Measurements from ENCODE around the gene ASIC3.
"Not testable (repeated sequence)": the region's sequence is repeated elsewhere in the genome, so short reads cannot be mapped to it uniquely, and the experiment has no call there.

The ASIC3 gene

GRCh38 chr7:151047976-151048815 is at the start of gene ASIC3:
Gene ASIC3, plus strand, starts transcription at chr7:151048531. Its CDS starts 355 bp downstream, at chr7:151048886.
- DNase-seq (ENCODE audit: low read depth in 2 of 2), result no peak

DNA sequence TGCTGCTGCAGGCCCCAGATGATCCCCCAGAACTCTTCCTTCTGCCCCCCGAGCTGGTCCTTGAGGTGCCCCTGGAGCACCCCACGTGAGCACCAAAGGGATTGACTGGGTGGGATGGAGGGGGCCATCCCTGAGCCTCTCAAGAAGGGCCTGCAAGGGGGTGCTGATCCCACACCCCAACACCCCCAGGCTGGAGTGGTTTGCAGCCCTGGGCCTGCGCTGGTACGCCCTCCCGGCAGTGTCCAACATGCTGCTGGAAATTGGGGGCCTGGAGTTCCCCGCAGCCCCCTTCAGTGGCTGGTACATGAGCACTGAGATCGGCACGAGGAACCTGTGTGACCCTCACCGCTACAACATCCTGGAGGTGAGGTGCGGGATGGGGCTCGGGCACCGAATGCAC is 49.3 kb upstream of the ASIC3 start:
- DNase-seq (ENCODE audit: low read depth in 2 of 2), result no peak

DNA sequence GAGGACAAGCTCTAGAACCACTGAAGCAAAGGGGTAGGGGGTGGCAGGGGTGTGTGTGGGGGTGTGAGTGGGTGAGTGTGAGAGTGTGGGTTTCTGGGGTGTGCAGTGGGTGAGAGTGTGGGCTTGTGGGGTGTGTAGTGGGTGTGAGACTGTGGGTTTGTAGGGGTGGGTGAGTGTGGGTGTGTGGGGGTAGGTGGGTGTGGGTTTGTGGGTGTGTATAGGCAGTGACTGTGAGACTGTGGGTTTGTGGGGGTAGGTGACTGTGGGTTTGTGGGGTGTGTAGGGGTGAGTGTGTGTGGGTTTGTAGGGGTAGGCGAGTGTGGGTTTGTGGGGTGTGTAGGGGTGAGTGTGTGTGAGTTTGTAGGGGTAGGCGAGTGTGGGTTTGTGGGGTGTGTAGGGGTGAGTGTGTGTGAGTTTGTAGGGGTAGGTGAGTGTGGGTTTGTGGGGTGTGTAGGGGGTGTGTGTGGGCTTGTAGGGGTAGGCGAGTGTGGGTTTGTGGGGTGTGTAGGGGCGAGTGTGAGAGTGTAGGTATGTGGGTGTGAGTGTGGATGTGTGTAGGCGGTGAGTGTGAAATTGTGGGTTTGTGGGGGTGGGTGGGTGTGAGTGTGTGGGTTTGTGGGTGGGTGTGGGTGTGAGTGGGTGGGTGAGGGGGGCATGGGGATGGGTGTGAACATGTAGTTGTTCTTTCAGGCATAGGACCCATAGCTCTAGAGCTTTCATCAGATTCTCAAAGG is 48.7 kb upstream of the ASIC3 start:
- no peak for DNase-seq (ENCODE audit: low read depth in 2 of 2)

DNA sequence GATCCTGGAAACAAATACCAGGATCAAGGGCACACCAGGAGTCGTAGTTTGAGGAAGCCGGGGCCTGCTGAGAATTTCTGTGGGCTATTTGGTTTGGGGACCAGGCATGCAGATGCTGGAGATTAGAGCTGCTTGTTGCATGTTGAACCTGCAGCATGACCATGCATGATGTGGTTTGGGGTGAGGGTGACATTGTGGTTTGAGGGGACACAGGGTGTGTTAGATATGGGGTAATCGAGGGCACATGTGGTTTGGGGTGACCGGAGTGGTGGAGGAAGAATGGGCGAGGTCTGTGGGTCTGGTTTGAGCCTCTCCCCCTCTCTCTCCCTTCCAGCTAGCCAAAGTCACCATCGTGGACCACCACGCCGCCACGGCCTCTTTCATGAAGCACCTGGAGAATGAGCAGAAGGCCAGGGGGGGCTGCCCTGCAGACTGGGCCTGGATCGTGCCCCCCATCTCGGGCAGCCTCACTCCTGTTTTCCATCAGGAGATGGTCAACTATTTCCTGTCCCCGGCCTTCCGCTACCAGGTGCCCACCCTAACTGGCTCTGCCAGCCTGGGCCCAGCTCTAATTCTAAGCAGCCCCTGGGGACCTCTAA is 47.3 kb upstream of the ASIC3 start:
- no peak for DNase-seq (ENCODE audit: low read depth in 2 of 2)

- DNase-seq (ENCODE audit: low read depth in 2 of 2), result no peak
These were observed 46.8 kb upstream of the ASIC3 start for GRCh38 chr7:151001546-151001945.

GRCh38 chr7:151003572-151003971 is 44.8 kb upstream of the ASIC3 start:
- DNase-seq (ENCODE audit: low read depth in 2 of 2), result no peak

GRCh38 chr7:151005566-151005965 is 42.8 kb upstream of the ASIC3 start:
- no peak for DNase-seq (ENCODE audit: low read depth in 2 of 2)

DNA sequence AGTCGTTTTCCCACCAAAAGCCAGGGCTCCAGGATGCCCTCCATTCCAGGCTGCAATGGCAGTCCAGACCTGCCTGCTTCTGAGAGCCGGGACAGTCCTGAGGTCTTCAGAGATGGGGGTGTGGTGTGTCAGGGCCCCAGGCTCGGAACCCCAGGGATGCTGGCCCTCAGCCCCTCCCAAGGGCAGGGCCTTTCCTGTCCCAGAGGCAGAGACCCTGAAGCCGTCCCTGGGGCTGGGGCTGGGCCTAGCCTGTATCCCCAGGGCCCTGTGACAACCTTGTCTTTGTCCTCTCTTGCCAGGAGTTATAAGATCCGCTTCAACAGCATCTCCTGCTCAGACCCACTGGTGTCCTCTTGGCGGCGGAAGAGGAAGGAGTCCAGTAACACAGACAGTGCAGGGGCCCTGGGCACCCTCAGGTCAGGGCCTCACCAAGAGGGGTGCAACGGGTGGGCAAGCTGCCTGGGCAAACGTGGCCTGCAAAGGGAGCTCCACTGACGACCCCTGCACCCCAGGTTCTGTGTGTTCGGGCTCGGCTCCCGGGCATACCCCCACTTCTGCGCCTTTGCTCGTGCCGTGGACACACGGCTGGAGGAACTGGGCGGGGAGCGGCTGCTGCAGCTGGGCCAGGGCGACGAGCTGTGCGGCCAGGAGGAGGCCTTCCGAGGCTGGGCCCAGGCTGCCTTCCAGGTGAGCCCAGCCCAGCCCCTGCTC is 41.6 kb upstream of the ASIC3 start:
- no peak for DNase-seq (ENCODE audit: low read depth in 2 of 2)

- DNase-seq (ENCODE audit: low read depth in 2 of 2), result no peak
These were observed 40.8 kb upstream of the ASIC3 start for GRCh38 chr7:151007469-151007898.

DNA sequence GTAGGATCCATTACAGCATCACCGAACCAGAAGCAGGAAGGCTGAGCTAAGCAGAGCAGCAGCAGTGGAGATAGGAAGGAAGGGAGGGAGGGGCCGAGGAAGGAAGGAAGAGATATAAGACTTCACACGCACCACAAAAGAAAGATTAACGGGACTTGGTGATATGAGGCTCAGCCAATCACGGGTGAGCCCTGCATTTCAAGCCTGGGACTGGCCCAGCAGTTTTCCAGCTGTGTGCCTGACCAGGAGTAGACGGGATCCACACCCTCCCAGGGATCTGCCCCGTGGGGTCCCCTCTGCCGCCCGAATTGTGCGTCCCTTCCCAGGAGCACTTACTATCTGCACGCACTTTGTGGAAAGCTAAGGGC is 40.2 kb upstream of the ASIC3 start:
- DNase-seq (ENCODE audit: low read depth in 2 of 2), result no peak

- peak; percentile 35 to 65 for DNase-seq (ENCODE audit: low read depth in 2 of 2)
These were observed 39.6 kb upstream of the ASIC3 start for GRCh38 chr7:151008511-151009323.

- DNase-seq (ENCODE audit: low read depth in 2 of 2), result no peak
These were observed 38.8 kb upstream of the ASIC3 start for GRCh38 chr7:151009327-151010036.

GRCh38 chr7:151010037-151010306 is 38.4 kb upstream of the ASIC3 start:
- no peak for DNase-seq (ENCODE audit: low read depth in 2 of 2)

DNA sequence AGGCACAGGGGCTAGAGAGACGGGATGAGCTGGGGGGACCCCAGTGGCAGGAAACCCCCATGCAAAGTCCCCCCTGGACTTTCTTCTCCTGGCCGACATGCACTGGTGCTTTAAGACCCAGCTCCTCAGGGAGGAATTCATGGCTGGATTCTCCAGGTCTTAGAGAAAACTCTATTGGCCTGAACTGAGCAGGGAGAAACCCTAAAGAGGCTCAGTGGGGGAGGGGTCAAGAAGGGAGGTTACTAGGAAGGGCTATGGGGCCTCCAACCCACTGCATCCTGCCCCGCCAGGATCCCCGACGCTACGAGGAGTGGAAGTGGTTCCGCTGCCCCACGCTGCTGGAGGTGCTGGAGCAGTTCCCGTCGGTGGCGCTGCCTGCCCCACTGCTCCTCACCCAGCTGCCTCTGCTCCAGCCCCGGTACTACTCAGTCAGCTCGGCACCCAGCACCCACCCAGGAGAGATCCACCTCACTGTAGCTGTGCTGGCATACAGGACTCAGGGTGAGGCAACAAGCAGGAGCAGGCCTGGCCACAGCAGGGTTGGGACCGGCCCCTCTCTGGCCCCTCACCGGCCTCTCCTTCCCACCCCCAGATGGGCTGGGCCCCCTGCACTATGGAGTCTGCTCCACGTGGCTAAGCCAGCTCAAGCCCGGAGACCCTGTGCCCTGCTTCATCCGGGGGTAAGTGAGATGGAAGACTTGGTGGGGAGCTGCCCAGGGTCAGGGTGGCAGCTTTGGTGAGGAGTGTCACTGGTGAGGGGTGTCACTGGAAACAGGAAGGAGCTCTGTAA is 37.8 kb upstream of the ASIC3 start:
- DNase-seq (ENCODE audit: low read depth in 2 of 2), result no peak

DNA sequence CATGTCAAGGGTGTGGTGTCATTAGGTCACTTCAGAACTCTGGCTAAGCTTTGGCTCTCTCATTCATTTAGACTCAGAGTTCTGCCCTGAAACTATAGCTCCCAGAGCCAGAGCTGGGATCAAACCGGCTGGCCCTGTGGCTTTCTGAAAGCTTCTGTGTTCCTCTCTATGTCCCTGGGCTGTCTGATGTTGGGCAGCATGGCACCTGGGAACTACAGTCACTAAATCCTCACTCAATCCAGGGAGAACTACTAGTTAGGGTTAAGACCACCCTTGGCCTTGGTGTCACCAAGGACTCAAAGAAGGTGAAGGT is 37.3 kb upstream of the ASIC3 start:
- DNase-seq (ENCODE audit: low read depth in 2 of 2), result no peak

- DNase-seq (ENCODE audit: low read depth in 2 of 2), result not testable (repeated sequence)
These were observed 36.7 kb upstream of the ASIC3 start for GRCh38 chr7:151011616-151012015.

DNA sequence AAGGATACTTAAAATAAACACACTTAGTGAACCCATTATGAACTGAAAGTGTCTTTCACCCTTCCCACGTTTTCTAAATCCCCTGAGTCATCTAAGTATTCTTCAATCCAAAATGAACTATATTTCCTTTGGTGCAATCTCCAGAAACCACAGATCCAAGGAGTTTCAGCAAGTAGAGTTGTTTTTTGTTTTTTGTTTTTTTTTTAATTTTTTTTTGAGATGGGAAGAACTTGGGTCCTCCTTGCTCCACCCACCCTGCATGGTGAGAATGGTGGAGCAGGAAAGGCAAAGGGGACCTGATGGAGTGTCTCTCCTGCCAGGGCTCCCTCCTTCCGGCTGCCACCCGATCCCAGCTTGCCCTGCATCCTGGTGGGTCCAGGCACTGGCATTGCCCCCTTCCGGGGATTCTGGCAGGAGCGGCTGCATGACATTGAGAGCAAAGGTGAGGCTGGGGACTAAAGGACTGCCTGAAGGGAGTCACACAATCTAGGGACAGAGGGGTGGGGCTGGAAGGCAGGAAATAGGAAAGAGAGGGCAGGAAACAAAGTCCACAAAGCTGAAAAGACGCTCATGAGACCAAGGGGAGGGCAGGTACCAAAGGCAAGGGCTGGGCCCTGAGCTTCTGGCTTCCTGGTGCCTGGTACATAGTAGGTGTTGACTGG is 36.2 kb upstream of the ASIC3 start:
- no peak for DNase-seq (ENCODE audit: low read depth in 2 of 2)

- DNase-seq (ENCODE audit: low read depth in 2 of 2), result no peak
These were observed 35.4 kb upstream of the ASIC3 start for GRCh38 chr7:151012911-151013347.

DNA sequence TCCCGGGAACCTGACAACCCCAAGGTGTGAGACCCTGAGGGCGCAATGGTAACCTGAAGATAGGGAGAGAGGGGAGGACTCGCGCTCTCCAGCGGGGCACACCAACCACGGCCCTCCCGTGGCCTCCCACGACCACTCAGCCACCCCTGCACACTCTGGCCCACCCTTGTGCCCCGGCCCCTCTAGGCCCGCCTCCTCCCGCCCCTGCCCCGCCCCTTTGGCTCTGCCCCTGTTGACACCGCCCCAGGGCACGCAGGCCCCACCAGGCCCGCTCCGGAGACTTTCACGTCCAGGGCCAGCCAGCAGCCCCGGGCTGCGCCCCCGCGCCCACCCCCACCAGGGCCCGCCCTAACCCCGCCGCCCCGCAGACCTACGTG is 35.0 kb upstream of the ASIC3 start:
- no peak for DNase-seq (ENCODE audit: low read depth in 2 of 2)

All from stimulated activated CD8-positive, alpha-beta memory T cell treated with anti-CD3 and anti-CD28 coated beads, Interleukin-7, amount 100 ng/mL, for 4 hours (primary cell).